HCT116 (cell line): ENCODE measurements around the gene MTUS2.

ENCODE experiments used
- EZH2phosphoT487 ChIP-seq: fragments of 200-600 bp; IDR thresholded peaks from 2 replicates; pipeline ENCODE4 v1.6.1; 2018; ENCODE audit warnings: antibody characterized with exemption, borderline replicate concordance
- POLR2A ChIP-seq: IDR thresholded peaks from 2 replicates; pipeline ENCODE4 v1.7.0; 2011; ENCODE audit warnings: borderline replicate concordance; ENCODE audit not compliant: insufficient read depth, insufficient read length; ENCODE audit errors: extremely low read depth
- YY1 ChIP-seq: IDR thresholded peaks from 2 replicates; pipeline ENCODE4 v1.6.1; 2011; ENCODE audit warnings: low read length, low read depth, moderate library complexity, mild to moderate bottlenecking; ENCODE audit not compliant: insufficient replicate concordance; ENCODE audit errors: extremely low read depth
- TF ChIP-seq, protein P1 (sequence below): IDR thresholded peaks from 2 replicates; pipeline ENCODE4 v1.6.1; 2012
- TF ChIP-seq, protein P2 (sequence below), 3 experiments: fragments of 200-600 bp in 1 of 3; sonication (generic) in 1 of 3; IDR thresholded peaks in 2 of 3; conservative IDR thresholded peaks in 1 of 3; 2 replicates each; pipeline ENCODE4 v1.5.1; 2012 to 2017; ENCODE audit warnings: low read depth in 2 of 3, low read length in 2 of 3, antibody characterized with exemption in 1 of 3, borderline replicate concordance in 1 of 3, control low read depth in 1 of 3, mild to moderate bottlenecking in 1 of 3, mixed read lengths in 1 of 3, mixed run types in 1 of 3, moderate library complexity in 1 of 3; ENCODE audit not compliant: insufficient read depth in 1 of 3

DNA sequence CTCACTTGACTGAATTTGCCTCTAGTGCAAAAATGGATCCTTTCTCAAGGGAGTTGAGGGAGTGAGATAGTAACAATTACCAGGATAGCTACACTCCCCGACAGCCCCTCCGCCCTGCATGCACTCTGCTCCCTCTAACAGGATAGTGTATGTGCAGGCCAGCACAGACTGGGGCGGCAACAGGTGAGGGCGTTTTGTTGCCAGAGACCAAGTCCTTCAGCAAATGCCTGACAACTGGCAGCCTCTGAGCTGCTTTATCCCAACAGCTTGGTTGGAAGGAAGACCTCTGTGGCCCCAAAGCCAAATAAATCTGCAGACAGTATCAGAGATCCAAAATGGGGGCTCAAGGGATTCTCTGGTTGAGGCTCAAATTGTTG, 688.7 kb downstream of the MTUS2 start:
- TF ChIP-seq EZH2phosphoT487: no peak
- TF ChIP-seq, protein P1, sequence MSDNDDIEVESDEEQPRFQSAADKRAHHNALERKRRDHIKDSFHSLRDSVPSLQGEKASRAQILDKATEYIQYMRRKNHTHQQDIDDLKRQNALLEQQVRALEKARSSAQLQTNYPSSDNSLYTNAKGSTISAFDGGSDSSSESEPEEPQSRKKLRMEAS: no peak
- TF ChIP-seq, protein P2, sequence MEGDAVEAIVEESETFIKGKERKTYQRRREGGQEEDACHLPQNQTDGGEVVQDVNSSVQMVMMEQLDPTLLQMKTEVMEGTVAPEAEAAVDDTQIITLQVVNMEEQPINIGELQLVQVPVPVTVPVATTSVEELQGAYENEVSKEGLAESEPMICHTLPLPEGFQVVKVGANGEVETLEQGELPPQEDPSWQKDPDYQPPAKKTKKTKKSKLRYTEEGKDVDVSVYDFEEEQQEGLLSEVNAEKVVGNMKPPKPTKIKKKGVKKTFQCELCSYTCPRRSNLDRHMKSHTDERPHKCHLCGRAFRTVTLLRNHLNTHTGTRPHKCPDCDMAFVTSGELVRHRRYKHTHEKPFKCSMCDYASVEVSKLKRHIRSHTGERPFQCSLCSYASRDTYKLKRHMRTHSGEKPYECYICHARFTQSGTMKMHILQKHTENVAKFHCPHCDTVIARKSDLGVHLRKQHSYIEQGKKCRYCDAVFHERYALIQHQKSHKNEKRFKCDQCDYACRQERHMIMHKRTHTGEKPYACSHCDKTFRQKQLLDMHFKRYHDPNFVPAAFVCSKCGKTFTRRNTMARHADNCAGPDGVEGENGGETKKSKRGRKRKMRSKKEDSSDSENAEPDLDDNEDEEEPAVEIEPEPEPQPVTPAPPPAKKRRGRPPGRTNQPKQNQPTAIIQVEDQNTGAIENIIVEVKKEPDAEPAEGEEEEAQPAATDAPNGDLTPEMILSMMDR (IDR thresholded peaks at IDR 0.05 in 2 of 3, conservative IDR thresholded peaks at IDR 0.05 in 1 of 3; ENCODE audit: borderline replicate concordance in 1 of 3, insufficient read depth in 1 of 3, low read depth in 2 of 3, low read length in 2 of 3): no peak
- TF ChIP-seq POLR2A: no peak
- TF ChIP-seq YY1: no peak
